GM19023 (cell line): ENCODE measurements around the gene FAM227B.
"Not testable (repeated sequence)": the region's sequence is repeated elsewhere in the genome, so short reads cannot be mapped to it uniquely, and the experiment has no call there.

Experiments
- ATAC-seq: cut with Tn5 transposase; IDR thresholded peaks from one replicate; pipeline ENCODE4 v1.9.1; 2021; ENCODE audit warnings: mild to moderate bottlenecking, moderate library complexity; ENCODE audit not compliant: unreplicated experiment

FAM227B gene

GRCh38 chr15:49612240-49612639, 8.4 kb downstream of the FAM227B start:
- ATAC-seq = not testable (repeated sequence)

GRCh38 chr15:49610157-49610918, 10.3 kb downstream of the FAM227B start:
- no peak for ATAC-seq

- no peak for ATAC-seq
Measured at GRCh38 chr15:49606594-49606993, 14.0 kb downstream of the FAM227B start.

- no peak for ATAC-seq
Measured at GRCh38 chr15:49605588-49605987, 15.0 kb downstream of the FAM227B start.

- ATAC-seq = no peak
Measured at GRCh38 chr15:49604625-49605409, 15.8 kb downstream of the FAM227B start.

- ATAC-seq = not testable (repeated sequence)
Measured at GRCh38 chr15:49592829-49593316, 27.7 kb downstream of the FAM227B start.

GRCh38 chr15:49589030-49589429, 31.6 kb downstream of the FAM227B start:
- no peak for ATAC-seq

GRCh38 chr15:49573421-49573820, 47.2 kb downstream of the FAM227B start:
- no peak for ATAC-seq

GRCh38 chr15:49570672-49571071, 49.9 kb downstream of the FAM227B start:
- ATAC-seq = no peak

- no peak for ATAC-seq
Measured at GRCh38 chr15:49570174-49570573, 50.4 kb downstream of the FAM227B start.

GRCh38 chr15:49560045-49560444, 60.6 kb downstream of the FAM227B start:
- no peak for ATAC-seq

- no peak for ATAC-seq
Measured at GRCh38 chr15:49558929-49559328, 61.7 kb downstream of the FAM227B start.

- ATAC-seq = no peak
Measured at GRCh38 chr15:49556437-49556836, 64.2 kb downstream of the FAM227B start.

GRCh38 chr15:49550342-49550741, 70.3 kb downstream of the FAM227B start:
- ATAC-seq = not testable (repeated sequence)

GRCh38 chr15:49538520-49538919, 82.1 kb downstream of the FAM227B start:
- ATAC-seq = no peak

GRCh38 chr15:49530092-49530491, 90.5 kb downstream of the FAM227B start:
- ATAC-seq = no peak

- no peak for ATAC-seq
Measured at GRCh38 chr15:49528289-49528688, 92.3 kb downstream of the FAM227B start.

GRCh38 chr15:49521802-49522201, 98.8 kb downstream of the FAM227B start:
- no peak for ATAC-seq

GRCh38 chr15:49512739-49513138, 107.9 kb downstream of the FAM227B start:
- ATAC-seq = not testable (repeated sequence)

- no peak for ATAC-seq
Measured at GRCh38 chr15:49507261-49507660, 113.4 kb downstream of the FAM227B start.

GRCh38 chr15:49506341-49506740, 114.3 kb downstream of the FAM227B start:
- ATAC-seq = no peak

GRCh38 chr15:49501586-49501985, 119.0 kb downstream of the FAM227B start:
- ATAC-seq = no peak
